OCI-LY7 (cell line): Measurements from ENCODE around the gene RNF166. TPM values are rescaled to one million over a fixed set of nuclear protein-coding genes. Genes with fewer than 3 reads are reported as not detected.

Source experiments
- BruUV-seq: library from RNA; stranded (reverse); fragments of 400-500 nt; replicated peaks from 2 replicates; lab custom pipeline; 2021; lab: Mats Ljungman, UMichigan
- CTCF ChIA-PET: fragments of 300-600 bp; sonication (Branson Sonifier 250); formaldehyde crosslinking; loops from one replicate; lab custom pipeline; 2022; ENCODE audit warnings: antibody characterized with exemption; ENCODE audit not compliant: unreplicated experiment; lab: Charles Lee
- POLR2A ChIA-PET: fragments of 300-600 bp; sonication (Branson Sonifier 250); formaldehyde crosslinking; loops from one replicate; lab custom pipeline; 2022; ENCODE audit warnings: antibody characterized with exemption; lab: Charles Lee
- DNase-seq: peaks from one replicate; pipeline ENCODE4 v3.0.0-alpha.2; 2015; ENCODE audit warnings: low spot score
- H2AFZ ChIP-seq: fragments of 200-600 bp; sonication (generic), shearing (Covaris generic); 2 replicates; pipeline ENCODE4 v1.6.1; 2014; ENCODE audit warnings: mild to moderate bottlenecking, antibody characterized with exemption, low read length, moderate library complexity
- H3K27ac ChIP-seq: fragments of 200-600 bp; sonication (generic); 2 replicates; pipeline ENCODE4 v1.5.1; 2014; ENCODE audit warnings: mixed run types, low read depth, mild to moderate bottlenecking, moderate library complexity, low read length, inconsistent platforms; ENCODE audit not compliant: poor library complexity, severe bottlenecking
- H3K36me3 ChIP-seq: fragments of 200-600 bp; sonication (generic); 2 replicates; pipeline ENCODE4 v1.6.1; 2014; ENCODE audit warnings: mild to moderate bottlenecking, antibody characterized with exemption, low read length, moderate library complexity, mixed read lengths; ENCODE audit not compliant: insufficient read depth
- H3K4me1 ChIP-seq: fragments of 200-600 bp; sonication (generic); 2 replicates; pipeline ENCODE4 v1.5.1; 2014; ENCODE audit warnings: mild to moderate bottlenecking, low read length; ENCODE audit not compliant: insufficient read depth, poor library complexity, severe bottlenecking
- H3K4me2 ChIP-seq: fragments of 200-600 bp; sonication (generic); 2 replicates; pipeline ENCODE4 v1.6.1; 2014; ENCODE audit warnings: mild to moderate bottlenecking, low read length
- H3K4me3 ChIP-seq: fragments of 200-600 bp; sonication (generic); 2 replicates; pipeline ENCODE4 v1.5.1; 2014; ENCODE audit warnings: mild to moderate bottlenecking, low read depth, low read length; ENCODE audit not compliant: poor library complexity, severe bottlenecking
- H3K79me2 ChIP-seq: fragments of 200-600 bp; sonication (generic); 2 replicates; pipeline ENCODE4 v1.6.1; 2016; ENCODE audit warnings: low read depth, mild to moderate bottlenecking, low read length, moderate library complexity, mixed read lengths; ENCODE audit not compliant: insufficient read depth
- H3K9me2 ChIP-seq: fragments of 200-600 bp; sonication (generic); 2 replicates; pipeline ENCODE4 v1.6.1; 2016; ENCODE audit warnings: mild to moderate bottlenecking, low read length, mixed read lengths; ENCODE audit not compliant: insufficient read depth
- H3K9me3 ChIP-seq: fragments of 200-600 bp; sonication (generic); 2 replicates; pipeline ENCODE4 v1.6.1; 2014; ENCODE audit warnings: mild to moderate bottlenecking, mixed run types, low read length, mixed read lengths
- H4K20me1 ChIP-seq: fragments of 200-600 bp; sonication (generic); 2 replicates; pipeline ENCODE4 v1.6.1; 2014; ENCODE audit warnings: mild to moderate bottlenecking, antibody characterized with exemption, low read length, moderate library complexity, mixed read lengths; ENCODE audit not compliant: insufficient read depth
- EZH2phosphoT487 ChIP-seq: fragments of 200-600 bp; sonication (generic); IDR thresholded peaks from 2 replicates; pipeline ENCODE4 v1.6.1; 2018; ENCODE audit warnings: low read depth, borderline replicate concordance, mild to moderate bottlenecking, mixed run types, antibody characterized with exemption, low read length, moderate library complexity, mixed read lengths
- intact Hi-C: fragments of 100-400 bp; cut with micrococcal nuclease; formaldehyde crosslinking; loops from one replicate; pipeline ENCODE4 v1.10.0; 2022; ENCODE audit not compliant: unreplicated experiment
- total RNA-seq, 2 experiments: library from RNA; depleted of rRNA in 1 of 2; stranded (reverse); fragments of >200 nt in 1 of 2; shearing (Covaris generic) in 1 of 2; gene quantifications; 2 replicates each; pipeline ENCODE4 v1.2.3, GENCODE V29; 2014 to 2022
- TF ChIP-seq, protein P1 (sequence below): fragments of 200-600 bp; sonication (generic); conservative IDR thresholded peaks from 2 replicates; pipeline ENCODE4 v1.5.1; 2014; ENCODE audit warnings: mild to moderate bottlenecking, antibody characterized with exemption, low read length, moderate library complexity, mixed read lengths

RNF166 gene
- total RNA-seq, 2 experiments from 2014 or later = 52.4 to 56.2 TPM

GRCh38 chr16:88651989-88652761, 54.0 kb downstream of the RNF166 start:
- H3K9me3 ChIP-seq = no peaks in the 10 kb centered on the region
- CTCF ChIA-PET = no interaction called here
- intact Hi-C loops = loop anchor here (1.0 to 5.0 kb wide), 5 partner anchors 11 to 1005 kb away; partner anchors contain the start of genes CHMP1A, MVD and SPATA33
- H3K9me2 ChIP-seq = no peaks in the 10 kb centered on the region
- peak overlapping the region; percentile 100 for H3K4me2 ChIP-seq
- POLR2A ChIA-PET = interaction anchor here (0.5 to 0.8 kb wide), 2 partner anchors 12 to 540 kb away, joined by 3 read pairs; no protein-coding TSS in a partner anchor
- H3K36me3 ChIP-seq = peaks cover 51% of the 10 kb centered on the region
- H3K79me2 ChIP-seq = peaks cover 31% of the 10 kb centered on the region
- TF ChIP-seq, protein P1, sequence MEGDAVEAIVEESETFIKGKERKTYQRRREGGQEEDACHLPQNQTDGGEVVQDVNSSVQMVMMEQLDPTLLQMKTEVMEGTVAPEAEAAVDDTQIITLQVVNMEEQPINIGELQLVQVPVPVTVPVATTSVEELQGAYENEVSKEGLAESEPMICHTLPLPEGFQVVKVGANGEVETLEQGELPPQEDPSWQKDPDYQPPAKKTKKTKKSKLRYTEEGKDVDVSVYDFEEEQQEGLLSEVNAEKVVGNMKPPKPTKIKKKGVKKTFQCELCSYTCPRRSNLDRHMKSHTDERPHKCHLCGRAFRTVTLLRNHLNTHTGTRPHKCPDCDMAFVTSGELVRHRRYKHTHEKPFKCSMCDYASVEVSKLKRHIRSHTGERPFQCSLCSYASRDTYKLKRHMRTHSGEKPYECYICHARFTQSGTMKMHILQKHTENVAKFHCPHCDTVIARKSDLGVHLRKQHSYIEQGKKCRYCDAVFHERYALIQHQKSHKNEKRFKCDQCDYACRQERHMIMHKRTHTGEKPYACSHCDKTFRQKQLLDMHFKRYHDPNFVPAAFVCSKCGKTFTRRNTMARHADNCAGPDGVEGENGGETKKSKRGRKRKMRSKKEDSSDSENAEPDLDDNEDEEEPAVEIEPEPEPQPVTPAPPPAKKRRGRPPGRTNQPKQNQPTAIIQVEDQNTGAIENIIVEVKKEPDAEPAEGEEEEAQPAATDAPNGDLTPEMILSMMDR = no peak
- peaks cover 36% of the 10 kb centered on the region for H3K4me1 ChIP-seq
- H4K20me1 ChIP-seq = peaks cover 17% of the 10 kb centered on the region
- peak overlapping the region; percentile 90 for H3K4me3 ChIP-seq
- BruUV-seq = no TSS peak
- DNase-seq = no peak
- H3K27ac ChIP-seq = peak overlapping the region; percentile 94
- no peak overlapping the region for H2AFZ ChIP-seq

DNA sequence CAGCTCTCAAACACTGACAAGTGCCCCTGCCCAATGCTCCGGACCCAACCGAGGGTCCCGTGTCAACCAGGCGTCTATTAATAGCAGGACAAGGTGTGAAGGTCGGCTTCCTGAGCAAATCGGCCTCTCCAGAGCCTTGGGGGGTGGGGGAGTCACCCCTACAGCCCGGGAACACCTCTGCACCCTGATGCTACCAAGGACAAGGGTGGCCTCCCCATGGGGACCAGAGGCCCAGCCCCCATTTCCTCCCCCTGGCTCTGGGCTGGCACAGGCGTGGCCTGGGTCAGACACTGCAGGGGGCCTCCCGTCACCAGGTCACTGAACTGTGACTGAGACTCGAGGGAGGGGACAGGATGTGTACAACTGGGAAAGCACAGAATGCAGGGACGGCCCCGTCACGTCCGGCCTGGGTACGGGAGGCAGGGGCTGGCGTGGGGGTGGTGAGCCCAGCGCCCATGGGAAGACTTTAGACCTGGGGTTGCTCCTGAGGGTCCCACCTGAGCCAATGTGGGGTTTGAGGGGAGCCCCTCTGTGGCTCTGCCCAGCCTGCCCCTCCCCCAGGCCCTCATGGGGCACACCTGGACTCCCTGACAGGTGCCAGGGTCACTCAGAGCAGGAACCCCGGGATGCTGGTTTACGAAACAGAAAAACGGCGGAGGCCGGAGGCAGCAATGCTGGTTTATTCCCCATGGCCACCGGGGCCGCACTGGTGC, 54.8 kb downstream of the RNF166 start:
- Histone ChIP-seq H2AFZ (no peak overlapping the region), H3K9me3 (no peaks in the 10 kb centered on the region), H3K27ac (peak overlapping the region; percentile 94), H3K79me2 (peaks cover 31% of the 10 kb centered on the region), H3K36me3 (peaks cover 52% of the 10 kb centered on the region), H4K20me1 (peaks cover 17% of the 10 kb centered on the region), H3K9me2 (no peaks in the 10 kb centered on the region), H3K4me3 (peak overlapping the region; percentile 90), H3K4me2 (peak overlapping the region; percentile 100), H3K4me1 (peaks cover 36% of the 10 kb centered on the region)
- intact Hi-C loops = loop anchor here (1.0 to 5.0 kb wide), 5 partner anchors 12 to 1006 kb away; partner anchors contain the start of genes CHMP1A, MVD and SPATA33
- ChIA-PET POLR2A (no interaction called here), CTCF (no interaction called here)
- BruUV-seq = no TSS peak
- no peak for TF ChIP-seq EZH2phosphoT487
- TF ChIP-seq, protein P1 = no peak
- DNase-seq = peak; percentile 97
